Thymus (tissue), 14 donors: ENCODE measurements around the gene PLGRKT. TPM values are rescaled to one million over a fixed set of nuclear protein-coding genes. Genes with fewer than 3 reads are reported as not detected.

Source experiments
- DNase-seq, 9 donors: peaks; one replicate each; pipeline ENCODE4 v3.0.0-alpha.2; 2013; ENCODE audit warnings: low spot score in 9 of 9, low read depth in 6 of 9, missing footprints in 1 of 9
- H3K27ac ChIP-seq, 2 donors: one replicate each; pipeline ENCODE4 v1.5.1; 2013; ENCODE audit warnings: control low read depth in 1 of 2, low read depth in 1 of 2, low read length in 1 of 2, mild to moderate bottlenecking in 1 of 2, moderate library complexity in 1 of 2
- H3K27me3 ChIP-seq, 2 donors: one replicate each; pipeline ENCODE4 v1.5.1; 2013; ENCODE audit warnings: low read length in 1 of 2; ENCODE audit not compliant: control insufficient read depth in 2 of 2, insufficient read depth in 1 of 2
- H3K36me3 ChIP-seq, 2 donors: one replicate each; pipeline ENCODE4 v1.5.1; 2013; ENCODE audit warnings: low read length in 1 of 2, mild to moderate bottlenecking in 1 of 2, moderate library complexity in 1 of 2; ENCODE audit not compliant: control insufficient read depth in 2 of 2, insufficient read depth in 2 of 2
- H3K4me1 ChIP-seq, 2 donors: one replicate each; pipeline ENCODE4 v1.5.1; 2013; ENCODE audit warnings: low read length in 2 of 2; ENCODE audit not compliant: control insufficient read depth in 2 of 2, insufficient read depth in 2 of 2
- H3K4me3 ChIP-seq, 2 donors: one replicate each; pipeline ENCODE4 v1.5.1; 2013; ENCODE audit warnings: low read length in 2 of 2, control low read depth in 1 of 2, mild to moderate bottlenecking in 1 of 2
- H3K9me3 ChIP-seq, 2 donors: one replicate each; pipeline ENCODE4 v1.5.1; 2013; ENCODE audit warnings: low read length in 1 of 2, mild to moderate bottlenecking in 1 of 2; ENCODE audit not compliant: control insufficient read depth in 2 of 2, insufficient read depth in 1 of 2
- WGBS: extraction: QIAGEN DNeasy Blood & Tissue Kit; methylation state at CpG from one replicate; pipeline ENCODE4 v1.1.7; 2013; 5-methylcytosine and 5-hydroxymethylcytosine counted together
- long read RNA-seq, 10 donors: transcript quantifications; one replicate each; lab custom pipeline, GENCODE V29; 2026
- polyA plus RNA-seq: library from polyadenylated mRNA; stranded (reverse); fragments of 200-250 nt; gene quantifications from one replicate; pipeline ENCODE4 v1.2.3, GENCODE V29; 2013
- total RNA-seq: library from RNA; stranded (reverse); fragments of 120-200 nt; gene quantifications from one replicate; pipeline ENCODE4 v1.2.4, GENCODE V29; 2013
- donor health status: healthy.

PLGRKT gene
- total RNA-seq, result 53.7 TPM
- polyA plus RNA-seq, result 38.8 TPM
- long read RNA-seq, donor 1, transcript PLGRKT-201 (6 exons, 932 nt), result major isoform, 7 of 7 reads
- long read RNA-seq, donor 1, partial matches to known transcripts, result 0 of 7 reads
- long read RNA-seq, donor 1, other reads (novel, unspliced or antisense), result 0 of 7 reads
- long read RNA-seq, donor 2, result 0 reads
- long read RNA-seq, donor 3, transcript PLGRKT-201 (6 exons, 932 nt), result major isoform, 40 of 56 reads
- long read RNA-seq, donor 3, partial matches to known transcripts, result 9 of 56 reads
- long read RNA-seq, donor 3, other reads (novel, unspliced or antisense), result 7 of 56 reads
- long read RNA-seq, donor 4, transcript PLGRKT-201 (6 exons, 932 nt), result major isoform, 14 of 26 reads
- long read RNA-seq, donor 4, partial matches to known transcripts, result 6 of 26 reads
- long read RNA-seq, donor 4, other reads (novel, unspliced or antisense), result 6 of 26 reads
- long read RNA-seq, donor 5, transcript PLGRKT-201 (6 exons, 932 nt), result major isoform, 52 of 81 reads
- long read RNA-seq, donor 5, partial matches to known transcripts, result 13 of 81 reads
- long read RNA-seq, donor 5, other reads (novel, unspliced or antisense), result 16 of 81 reads
- long read RNA-seq, donor 6, transcript PLGRKT-201 (6 exons, 932 nt), result major isoform, 29 of 35 reads
- long read RNA-seq, donor 6, partial matches to known transcripts, result 0 of 35 reads
- long read RNA-seq, donor 6, other reads (novel, unspliced or antisense), result 6 of 35 reads
- long read RNA-seq, donor 7, transcript PLGRKT-201 (6 exons, 932 nt), result major isoform, 21 of 32 reads
- long read RNA-seq, donor 7, partial matches to known transcripts, result 0 of 32 reads
- long read RNA-seq, donor 7, other reads (novel, unspliced or antisense), result 11 of 32 reads
- long read RNA-seq, donor 8, transcript PLGRKT-201 (6 exons, 932 nt), result major isoform, 11 of 11 reads
- long read RNA-seq, donor 8, partial matches to known transcripts, result 0 of 11 reads
- long read RNA-seq, donor 8, other reads (novel, unspliced or antisense), result 0 of 11 reads
- long read RNA-seq, donor 9, transcript PLGRKT-201 (6 exons, 932 nt), result major isoform, 14 of 14 reads
- long read RNA-seq, donor 9, partial matches to known transcripts, result 0 of 14 reads
- long read RNA-seq, donor 9, other reads (novel, unspliced or antisense), result 0 of 14 reads
- long read RNA-seq, donor 10, transcript PLGRKT-201 (6 exons, 932 nt), result major isoform, 17 of 25 reads
- long read RNA-seq, donor 10, partial matches to known transcripts, result 0 of 25 reads
- long read RNA-seq, donor 10, other reads (novel, unspliced or antisense), result 8 of 25 reads

DNA sequence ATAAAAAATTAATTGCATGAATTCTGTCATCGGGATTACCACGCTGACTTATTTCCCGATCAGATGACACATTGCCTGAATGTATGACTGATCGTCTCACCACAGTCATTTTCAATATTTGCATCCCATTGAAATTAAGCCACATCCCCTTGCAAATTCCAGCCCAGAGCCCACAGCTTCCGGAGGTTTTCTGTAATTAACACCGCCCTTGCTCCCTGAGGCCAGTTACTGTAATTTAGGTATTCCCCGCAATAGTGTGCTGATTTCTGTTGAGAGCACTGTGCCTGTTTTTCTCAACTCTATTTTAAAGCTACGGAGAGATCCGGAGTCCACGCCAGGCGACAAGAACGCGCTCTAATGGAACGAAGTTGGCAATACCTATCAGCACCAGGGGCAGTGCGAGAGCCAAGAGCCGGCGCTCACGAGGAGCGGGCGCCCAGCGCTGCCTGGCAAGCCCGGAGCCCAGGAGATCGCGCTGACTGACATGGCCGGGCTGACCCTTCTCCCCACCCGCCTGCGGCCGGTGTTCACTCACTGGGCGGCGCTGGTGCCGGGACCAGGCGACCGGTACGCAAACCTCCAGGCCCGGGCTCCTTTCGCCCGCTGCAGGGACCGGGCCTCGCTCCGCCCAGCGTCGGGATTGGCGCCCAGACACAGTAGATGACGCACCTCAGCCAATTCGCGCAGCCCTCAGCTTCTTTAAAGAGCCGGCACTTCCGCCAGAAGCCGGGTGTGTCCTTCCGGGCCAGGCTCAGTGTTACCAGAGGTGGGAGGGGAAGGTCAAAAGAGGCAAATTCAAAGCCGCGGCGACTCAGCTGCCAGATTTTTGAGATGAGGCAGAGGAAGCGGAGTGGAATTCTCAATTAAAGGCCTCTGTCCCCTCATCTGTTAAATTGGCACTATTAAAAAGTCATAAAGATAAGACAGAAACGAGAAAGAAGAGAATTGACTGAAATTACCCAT, at the start of gene PLGRKT:
TSS of gene PLGRKT (minus strand) at position 672 of the 963 bp plus-strand sequence. CDS start 5,948 bp downstream, outside the sequence.
- Histone ChIP-seq H3K4me3 (peak within 1 kb of the TSS; percentile 73 to 77), H3K4me1 (peaks cover 4 to 18% of the 10 kb centered on the region in 2 donors), H3K36me3 (peaks cover 11 to 15% of the 10 kb centered on the region in 2 donors), H3K27me3 (no peaks in the 10 kb centered on the region), H3K9me3 (peaks cover 0 to 15% of the 10 kb centered on the region in 2 donors), H3K27ac (peak within 1 kb of the TSS; percentile 85)
- DNase-seq, result peak; percentile 75 to 95 (median 82)
- under 1% methylated on average over 55 of the region's 55 CpGs for WGBS

DNA sequence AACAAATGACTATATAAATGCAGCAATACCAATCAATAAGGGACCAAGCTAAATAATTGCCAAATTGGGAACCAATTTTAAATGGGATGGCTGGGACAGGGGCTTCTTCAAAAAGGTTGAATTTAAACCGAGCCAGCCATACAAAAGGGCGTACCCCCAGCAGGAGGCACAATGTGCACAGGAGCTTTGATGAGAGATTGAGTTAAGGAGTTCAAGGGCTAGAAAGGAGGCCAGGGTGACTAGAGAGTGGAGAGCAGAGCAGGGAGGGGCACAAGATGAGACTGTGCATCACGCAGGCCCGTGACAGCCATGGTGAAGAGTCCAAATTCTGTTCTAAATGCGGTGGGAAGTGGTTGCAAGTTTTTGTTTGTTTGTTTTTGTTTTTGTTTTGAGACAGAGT, 49.3 kb upstream of the PLGRKT start:
- Histone ChIP-seq H3K27ac (no peak overlapping the region), H3K9me3 (no peaks in the 10 kb centered on the region), H3K36me3 (no peaks in the 10 kb centered on the region), H3K4me3 (no peak overlapping the region), H3K4me1 (no peaks in the 10 kb centered on the region), H3K27me3 (no peaks in the 10 kb centered on the region)
- DNase-seq, result no peak
- WGBS, result over 99% methylated on average over 5 of the region's 5 CpGs

DNA sequence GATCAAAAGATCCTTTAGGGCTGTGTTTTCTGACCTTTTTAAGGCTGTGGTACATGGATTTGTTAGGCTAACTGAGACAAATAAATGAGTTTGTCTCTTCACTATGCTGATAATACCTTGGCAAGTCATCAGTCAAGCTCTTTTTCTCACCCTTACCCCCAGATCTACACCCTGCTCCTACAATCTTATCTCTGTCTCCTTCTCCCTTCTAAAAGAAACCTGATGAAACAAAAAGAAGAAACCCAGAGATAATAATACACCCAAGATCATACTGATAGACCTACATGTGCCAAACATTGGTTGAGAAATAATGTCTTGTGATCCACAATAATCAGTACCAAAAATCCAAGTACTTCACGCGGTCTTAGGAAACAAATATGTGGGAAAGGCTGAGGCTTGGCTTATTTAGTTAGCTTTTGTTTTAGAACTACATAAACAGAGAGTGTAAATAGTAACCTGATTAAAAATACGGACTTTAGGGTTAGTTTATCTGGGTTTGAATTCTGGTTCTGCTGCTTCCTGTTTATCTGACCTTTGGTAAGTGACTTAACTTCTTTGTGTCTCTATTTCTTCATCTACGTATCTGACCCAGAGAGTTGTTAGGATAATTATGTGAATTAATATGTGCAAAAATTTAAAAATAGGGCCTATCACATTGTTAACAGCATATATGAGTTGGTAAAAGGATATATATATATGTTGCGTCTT, 47.8 kb upstream of the PLGRKT start:
- Histone ChIP-seq H3K4me3 (no peak overlapping the region), H3K27ac (no peak overlapping the region), H3K36me3 (no peaks in the 10 kb centered on the region), H3K9me3 (no peaks in the 10 kb centered on the region), H3K27me3 (no peaks in the 10 kb centered on the region), H3K4me1 (no peaks in the 10 kb centered on the region)
- no peak for DNase-seq
- WGBS, result 97% methylated on average over 5 of the region's 5 CpGs

DNA sequence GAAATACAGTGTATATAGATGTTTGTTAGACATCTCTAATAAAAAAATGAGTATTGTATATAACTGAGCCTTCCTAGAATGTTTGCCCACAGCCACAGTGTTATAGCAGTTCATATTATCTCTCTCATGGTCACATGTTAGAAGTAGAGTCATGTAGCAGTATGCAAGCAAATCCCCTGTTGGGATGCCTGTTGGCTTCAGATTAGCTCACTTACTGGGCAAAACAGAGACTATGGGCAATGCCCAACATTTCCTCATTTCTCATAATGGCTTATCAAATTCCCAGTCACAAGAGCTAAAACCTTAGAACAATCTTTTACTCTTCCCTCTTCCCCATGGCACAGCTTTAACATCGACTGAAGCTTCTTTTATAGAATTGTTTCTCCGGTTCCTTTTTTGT, 45.6 kb upstream of the PLGRKT start:
- Histone ChIP-seq H3K9me3 (no peaks in the 10 kb centered on the region), H3K36me3 (no peaks in the 10 kb centered on the region)
- WGBS, result 76% methylated on average over 2 of the region's 2 CpGs

DNA sequence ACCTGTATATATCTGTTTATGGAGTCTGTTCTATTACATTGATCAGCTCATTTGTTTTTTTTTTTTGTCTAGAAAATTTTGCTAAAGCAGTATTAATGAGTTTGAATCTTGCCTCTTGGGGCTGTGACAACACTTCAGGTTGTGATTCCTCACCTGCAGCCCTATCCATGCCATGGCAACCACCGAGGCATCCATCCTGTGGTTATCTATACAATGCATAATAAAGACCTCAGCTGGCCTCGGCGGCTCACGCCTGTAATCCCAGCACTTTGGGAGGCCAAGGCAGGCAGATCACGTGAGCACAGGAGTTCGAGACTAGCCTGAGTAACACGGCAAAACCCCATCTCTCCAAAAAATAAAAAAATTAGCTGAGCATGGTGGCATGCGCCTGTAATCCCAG, 44.5 kb upstream of the PLGRKT start:
- no peaks in the 10 kb centered on the region for H3K4me1 ChIP-seq
- peaks cover 0 to 6% of the 10 kb centered on the region in 2 donors for H3K9me3 ChIP-seq
- 97% methylated on average over 8 of the region's 8 CpGs for WGBS
- no peak overlapping the region for H3K4me3 ChIP-seq
- H3K27ac ChIP-seq, result no peak overlapping the region
- DNase-seq, result no peak
- no peaks in the 10 kb centered on the region for H3K36me3 ChIP-seq
- H3K27me3 ChIP-seq, result no peaks in the 10 kb centered on the region

More for the DNA sequence above, 45.6 kb upstream of the PLGRKT start:
- Histone ChIP-seq H3K27me3 (no peaks in the 10 kb centered on the region), H3K27ac (no peak overlapping the region), H3K4me3 (no peak overlapping the region), H3K4me1 (no peaks in the 10 kb centered on the region)
- no peak for DNase-seq

GRCh38 chr9:5481322-5482040, 43.8 kb upstream of the PLGRKT start:
- WGBS, result 76% methylated on average over 5 of the region's 5 CpGs

GRCh38 chr9:5480919-5481318, 43.2 kb upstream of the PLGRKT start:
- Histone ChIP-seq H3K27me3 (no peaks in the 10 kb centered on the region), H3K9me3 (peaks cover 0 to 6% of the 10 kb centered on the region in 2 donors), H3K27ac (no peak overlapping the region), H3K36me3 (no peaks in the 10 kb centered on the region), H3K4me3 (no peak overlapping the region), H3K4me1 (no peaks in the 10 kb centered on the region)
- no peak for DNase-seq
- WGBS, result 96% methylated on average over 4 of the region's 4 CpGs

More at GRCh38 chr9:5481322-5482040, 43.8 kb upstream of the PLGRKT start:
- H3K9me3 ChIP-seq, result peaks cover 0 to 6% of the 10 kb centered on the region in 2 donors
- no peak for DNase-seq
- no peak overlapping the region for H3K27ac ChIP-seq
- H3K4me3 ChIP-seq, result no peak overlapping the region
- no peaks in the 10 kb centered on the region for H3K36me3 ChIP-seq
- H3K4me1 ChIP-seq, result no peaks in the 10 kb centered on the region
- H3K27me3 ChIP-seq, result no peaks in the 10 kb centered on the region
